ENCODE measurements around the gene ZBTB11. TPM values are rescaled to one million over a fixed set of nuclear protein-coding genes. Genes with fewer than 3 reads are reported as not detected.
A peak's percentile ranks its signal among the peaks of the same experiment; 100 is the strongest.
"Not testable (repeated sequence)": the region's sequence is repeated elsewhere in the genome, so short reads cannot be mapped to it uniquely, and the experiment has no call there.

ZBTB11 gene
- total RNA-seq, 2 experiments from 2014 or later, result 28.0 to 30.3 TPM

- intact Hi-C loops (cut with micrococcal nuclease), result loop anchor here (5.0 kb wide), 2 partner anchors 419 to 1179 kb away; no protein-coding TSS in a partner anchor
- H3K27me3 Mint-ChIP-seq, H3K36me3 Mint-ChIP-seq, H3K27ac Mint-ChIP-seq, H3K4me3 Mint-ChIP-seq, H3K9me3 Mint-ChIP-seq, DNase-seq, POLR2A ChIA-PET: not testable (repeated sequence)
- peaks cover 32% of the 10 kb centered on the region for H3K4me1 Mint-ChIP-seq (ENCODE audit: low read depth)
- CTCF ChIA-PET, result interaction anchor here (0.6 kb wide), 1 partner anchor 18 kb away, joined by 5 read pairs; no protein-coding TSS in a partner anchor
These were observed 35.4 kb downstream of the ZBTB11 start for GRCh38 chr3:101641397-101642115.

- CTCF ChIA-PET, result no interaction called here
- Mint-ChIP-seq H3K36me3 (no peaks in the 10 kb centered on the region), H3K27ac (no peak overlapping the region), H3K9me3 (no peaks in the 10 kb centered on the region), H3K4me3 (no peak overlapping the region), H3K27me3 (no peaks in the 10 kb centered on the region), H3K4me1 (ENCODE audit: low read depth) (peaks cover 26% of the 10 kb centered on the region)
- intact Hi-C loops (cut with micrococcal nuclease), result loop anchor here (5.0 kb wide), 2 partner anchors 418 to 1178 kb away; no protein-coding TSS in a partner anchor
- POLR2A ChIA-PET, result no interaction called here
- no peak for DNase-seq
These were observed 36.7 kb downstream of the ZBTB11 start for GRCh38 chr3:101640256-101640655.

- no peak overlapping the region for H3K4me3 Mint-ChIP-seq
- no peaks in the 10 kb centered on the region for H3K36me3 Mint-ChIP-seq
- no peak overlapping the region for H3K27ac Mint-ChIP-seq
- H3K9me3 Mint-ChIP-seq, result no peaks in the 10 kb centered on the region
- intact Hi-C loops (cut with micrococcal nuclease), result no loop called here
- CTCF ChIA-PET, result no interaction called here
- DNase-seq, result no peak
- H3K4me1 Mint-ChIP-seq (ENCODE audit: low read depth), result peaks cover 17% of the 10 kb centered on the region
- POLR2A ChIA-PET, result no interaction called here
- no peaks in the 10 kb centered on the region for H3K27me3 Mint-ChIP-seq
These were observed 37.5 kb downstream of the ZBTB11 start for GRCh38 chr3:101639280-101639963.

GRCh38 chr3:101638261-101638745 is 38.6 kb downstream of the ZBTB11 start:
- intact Hi-C loops (cut with micrococcal nuclease), result no loop called here
- no peaks in the 10 kb centered on the region for H3K9me3 Mint-ChIP-seq
- no peak for DNase-seq
- no peaks in the 10 kb centered on the region for H3K36me3 Mint-ChIP-seq
- no peak overlapping the region for H3K27ac Mint-ChIP-seq
- ChIA-PET CTCF (interaction anchor here (1.9 kb wide), 1 partner anchor 11 kb away, joined by 5 read pairs; no protein-coding TSS in a partner anchor), POLR2A (no interaction called here)
- H3K27me3 Mint-ChIP-seq, result no peaks in the 10 kb centered on the region
- H3K4me1 Mint-ChIP-seq (ENCODE audit: low read depth), result peaks cover 6% of the 10 kb centered on the region
- no peak overlapping the region for H3K4me3 Mint-ChIP-seq

GRCh38 chr3:101637451-101637850 is 39.5 kb downstream of the ZBTB11 start:
- CTCF ChIA-PET, result interaction anchor here (1.9 kb wide), 1 partner anchor 12 kb away, joined by 5 read pairs; no protein-coding TSS in a partner anchor
- no peaks in the 10 kb centered on the region for H3K27me3 Mint-ChIP-seq
- intact Hi-C loops (cut with micrococcal nuclease), result no loop called here
- peaks cover 1% of the 10 kb centered on the region for H3K4me1 Mint-ChIP-seq (ENCODE audit: low read depth)
- no peak overlapping the region for H3K4me3 Mint-ChIP-seq
- DNase-seq, result no peak
- H3K27ac Mint-ChIP-seq, result no peak overlapping the region
- POLR2A ChIA-PET, result no interaction called here
- no peaks in the 10 kb centered on the region for H3K9me3 Mint-ChIP-seq
- H3K36me3 Mint-ChIP-seq, result no peaks in the 10 kb centered on the region

- Mint-ChIP-seq H3K4me3 (no peak overlapping the region), H3K36me3 (no peaks in the 10 kb centered on the region), H3K9me3 (no peaks in the 10 kb centered on the region), H3K27ac (no peak overlapping the region), H3K27me3 (no peaks in the 10 kb centered on the region), H3K4me1 (ENCODE audit: low read depth) (no peaks in the 10 kb centered on the region)
- ChIA-PET CTCF (interaction anchor here (1.0 to 1.9 kb wide), 4 partner anchors 13 to 281 kb away, joined by 3 to 5 read pairs (median 4); no protein-coding TSS in a partner anchor), POLR2A (no interaction called here)
- intact Hi-C loops (cut with micrococcal nuclease), result loop anchor here (1.0 kb wide), 2 partner anchors 63 to 566 kb away; no protein-coding TSS in a partner anchor
- DNase-seq, result peak; percentile 85
These were observed 40.8 kb downstream of the ZBTB11 start for GRCh38 chr3:101635954-101636798.

GRCh38 chr3:101635345-101635744 is 41.6 kb downstream of the ZBTB11 start:
- POLR2A ChIA-PET, result interaction anchor here (0.6 kb wide), 1 partner anchor 105 kb away, joined by 3 read pairs; no protein-coding TSS in a partner anchor
- no peaks in the 10 kb centered on the region for H3K9me3 Mint-ChIP-seq
- no peak for DNase-seq
- no peaks in the 10 kb centered on the region for H3K27me3 Mint-ChIP-seq
- no peak overlapping the region for H3K4me3 Mint-ChIP-seq
- CTCF ChIA-PET, result interaction anchor here (1.0 to 1.4 kb wide), 3 partner anchors 19 to 280 kb away, joined by 3 to 4 read pairs (median 4); partner anchors contain the start of gene PCNP
- no peak overlapping the region for H3K27ac Mint-ChIP-seq
- intact Hi-C loops (cut with micrococcal nuclease), result no loop called here
- no peaks in the 10 kb centered on the region for H3K4me1 Mint-ChIP-seq (ENCODE audit: low read depth)
- H3K36me3 Mint-ChIP-seq, result no peaks in the 10 kb centered on the region

GRCh38 chr3:101634591-101635196 is 42.2 kb downstream of the ZBTB11 start:
- no peak overlapping the region for H3K4me3 Mint-ChIP-seq
- no peaks in the 10 kb centered on the region for H3K9me3 Mint-ChIP-seq
- ChIA-PET CTCF (interaction anchor here (1.0 to 1.4 kb wide), 2 partner anchors 19 to 61 kb away, joined by 4 read pairs; partner anchors contain the start of gene PCNP), POLR2A (no interaction called here)
- H3K27me3 Mint-ChIP-seq, result no peaks in the 10 kb centered on the region
- DNase-seq, result no peak
- no peak overlapping the region for H3K27ac Mint-ChIP-seq
- H3K4me1 Mint-ChIP-seq (ENCODE audit: low read depth), result no peaks in the 10 kb centered on the region
- intact Hi-C loops (cut with micrococcal nuclease), result no loop called here
- no peaks in the 10 kb centered on the region for H3K36me3 Mint-ChIP-seq

GRCh38 chr3:101633186-101633585 is 43.7 kb downstream of the ZBTB11 start:
- H3K27me3 Mint-ChIP-seq, result no peaks in the 10 kb centered on the region
- no peaks in the 10 kb centered on the region for H3K36me3 Mint-ChIP-seq
- ChIA-PET POLR2A (no interaction called here), CTCF (no interaction called here)
- H3K4me1 Mint-ChIP-seq (ENCODE audit: low read depth), result no peaks in the 10 kb centered on the region
- no peak for DNase-seq
- intact Hi-C loops (cut with micrococcal nuclease), result no loop called here
- no peaks in the 10 kb centered on the region for H3K9me3 Mint-ChIP-seq
- H3K27ac Mint-ChIP-seq, result no peak overlapping the region
- no peak overlapping the region for H3K4me3 Mint-ChIP-seq

- Mint-ChIP-seq H3K4me3 (no peak overlapping the region), H3K9me3 (no peaks in the 10 kb centered on the region), H3K36me3 (no peaks in the 10 kb centered on the region), H3K27ac (no peak overlapping the region), H3K27me3 (no peaks in the 10 kb centered on the region), H3K4me1 (ENCODE audit: low read depth) (no peaks in the 10 kb centered on the region)
- intact Hi-C loops (cut with micrococcal nuclease), result no loop called here
- DNase-seq, result no peak
- ChIA-PET CTCF (no interaction called here), POLR2A (no interaction called here)
These were observed 44.3 kb downstream of the ZBTB11 start for GRCh38 chr3:101632586-101632985.

- H3K27me3 Mint-ChIP-seq; intact Hi-C loops (cut with micrococcal nuclease): not testable (repeated sequence)
These were observed 45.0 kb downstream of the ZBTB11 start for GRCh38 chr3:101631959-101632358.

More at GRCh38 chr3:101631959-101632358, 45.0 kb downstream of the ZBTB11 start:
- H3K9me3 Mint-ChIP-seq; DNase-seq; POLR2A ChIA-PET; H3K27ac Mint-ChIP-seq; H3K4me3 Mint-ChIP-seq; CTCF ChIA-PET; H3K4me1 Mint-ChIP-seq (ENCODE audit: low read depth); H3K36me3 Mint-ChIP-seq: not testable (repeated sequence)
